ENCODE measurements around the gene ZNF445.

- TF ChIP-seq CTCF (conservative IDR thresholded peaks at IDR 0.05; ENCODE audit: low read length) (no peak), EZH2phosphoT487 (IDR thresholded peaks at IDR 0.05; ENCODE audit: borderline replicate concordance) (no peak)
These were observed 10.2 kb downstream of the ZNF445 start for GRCh38 chr3:44467241-44467640.
